ENCODE data around the gene HTR6.

- TF ChIP-seq CTCF (IDR thresholded peaks at IDR 0.05; ENCODE audit: borderline replicate concordance, extremely low read depth, low read length, poor library complexity, severe bottlenecking): no peak
- no peak for TF ChIP-seq EZH2 (IDR thresholded peaks at IDR 0.05; ENCODE audit: borderline replicate concordance, low read depth, low read length, severe bottlenecking)
Observed at GRCh38 chr1:19720973-19721372, 56.3 kb downstream of the HTR6 start.

Data from DND-41 (cell line).